Stimulated activated CD8-positive, alpha-beta memory T cell treated with anti-CD3 and anti-CD28 coated beads, Interleukin-12 subunit alpha, Interleukin-12 subunit beta, amount 100 ng/mL, for 4 hours (primary cell): ENCODE measurements around the gene RIN3.

Experiments used
- DNase-seq: peaks from one replicate; pipeline ENCODE4 v3.0.0-alpha.2; 2020; ENCODE audit warnings: low read depth

RIN3 gene

DNA sequence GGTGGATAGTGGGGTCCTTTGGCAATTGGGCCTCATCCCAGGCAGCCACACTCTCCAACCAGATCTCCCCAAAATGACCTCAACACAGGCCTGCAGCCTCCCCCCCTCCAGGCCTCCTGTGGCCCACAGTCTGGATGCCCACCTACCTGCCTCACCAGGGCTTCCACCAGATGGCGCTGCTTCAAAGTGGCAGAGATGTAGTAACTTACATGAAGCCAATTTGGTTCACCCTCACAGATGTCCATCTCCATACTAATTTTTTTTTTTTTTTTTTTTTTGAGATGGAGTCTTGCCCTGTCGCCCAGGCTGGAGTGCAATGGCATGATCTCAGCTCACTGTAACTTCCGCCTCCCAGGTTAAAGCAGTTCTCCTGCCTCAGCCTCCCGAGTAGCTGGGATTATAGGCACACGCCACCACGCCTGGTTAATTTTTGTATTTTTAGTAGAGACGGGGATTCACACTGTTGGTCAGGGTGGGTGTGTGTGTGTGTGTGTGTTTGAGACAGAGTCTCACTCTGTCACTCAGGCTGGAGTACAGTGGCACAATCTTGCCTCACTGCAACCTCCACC is 201.2 kb downstream of the RIN3 start:
- DNase-seq, result peak; percentile 50

- DNase-seq, result no peak
Observed at GRCh38 chr14:92716131-92716530, 202.6 kb downstream of the RIN3 start.

DNA sequence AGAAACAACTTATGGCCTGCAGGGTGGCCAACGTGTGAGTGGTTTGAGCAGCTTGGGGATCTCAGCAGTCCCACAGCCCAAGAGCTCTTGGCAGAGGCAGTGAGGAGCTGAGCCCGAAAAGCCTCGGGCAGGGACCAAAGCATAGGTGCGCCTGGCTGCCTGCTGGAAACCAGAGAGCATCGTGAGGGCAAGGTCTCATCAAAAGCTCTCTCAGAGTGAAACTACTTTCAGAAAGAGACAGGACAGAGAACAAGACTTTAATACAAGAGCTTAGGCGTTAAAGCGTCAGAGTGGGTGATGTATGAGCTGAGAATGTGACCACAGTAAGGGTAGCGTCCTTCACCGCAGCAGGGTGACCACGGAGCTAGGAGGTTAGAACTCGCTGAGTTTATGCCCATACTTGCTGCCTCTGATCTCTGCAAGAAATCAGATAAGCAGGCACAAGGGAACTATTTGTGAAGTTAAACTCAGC is 204.0 kb downstream of the RIN3 start:
- DNase-seq, result no peak

DNA sequence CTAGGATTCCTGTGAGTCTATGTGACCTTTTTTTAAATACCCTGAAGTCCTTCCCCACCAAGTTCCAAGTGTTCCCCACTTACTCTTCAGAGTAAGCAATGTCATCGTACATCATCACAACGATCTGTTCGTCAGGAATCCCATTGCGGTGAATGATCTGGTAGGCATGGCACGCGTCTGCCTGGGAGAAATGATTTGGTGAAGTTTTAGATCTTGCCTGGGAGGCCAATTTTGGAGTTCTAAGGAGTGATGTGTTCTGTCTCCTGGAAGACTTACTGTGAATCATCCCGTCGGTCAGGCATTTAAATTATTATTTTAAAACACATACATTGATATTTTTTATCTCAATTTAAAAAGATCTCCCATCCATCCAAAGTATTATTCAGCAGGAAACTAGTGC is 205.1 kb downstream of the RIN3 start:
- no peak for DNase-seq

DNA sequence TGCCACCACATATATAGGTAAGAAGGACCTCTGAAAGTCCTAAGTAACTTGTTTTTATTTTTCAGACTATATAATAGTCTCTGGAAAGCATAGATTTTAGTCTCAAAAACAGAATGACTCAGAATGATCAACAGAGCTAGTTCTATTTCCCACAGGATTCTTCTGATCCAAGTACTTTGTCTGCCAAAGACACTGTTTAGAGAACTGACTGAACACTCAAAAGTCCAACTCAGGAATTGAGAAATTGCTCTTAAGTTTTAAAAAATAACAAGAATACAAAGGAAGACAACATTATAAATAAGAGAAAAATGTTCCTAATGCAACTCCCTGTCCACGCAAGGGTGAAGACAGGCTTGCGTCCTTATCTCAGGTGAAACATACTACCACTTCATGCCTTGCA is 205.8 kb downstream of the RIN3 start:
- no peak for DNase-seq

- DNase-seq, result no peak
Observed at GRCh38 chr14:92719890-92720323, 206.3 kb downstream of the RIN3 start.

- no peak for DNase-seq
Observed at GRCh38 chr14:92724516-92725340, 211.1 kb downstream of the RIN3 start.

GRCh38 chr14:92726135-92726932 is 212.8 kb downstream of the RIN3 start:
- DNase-seq, result no peak

DNA sequence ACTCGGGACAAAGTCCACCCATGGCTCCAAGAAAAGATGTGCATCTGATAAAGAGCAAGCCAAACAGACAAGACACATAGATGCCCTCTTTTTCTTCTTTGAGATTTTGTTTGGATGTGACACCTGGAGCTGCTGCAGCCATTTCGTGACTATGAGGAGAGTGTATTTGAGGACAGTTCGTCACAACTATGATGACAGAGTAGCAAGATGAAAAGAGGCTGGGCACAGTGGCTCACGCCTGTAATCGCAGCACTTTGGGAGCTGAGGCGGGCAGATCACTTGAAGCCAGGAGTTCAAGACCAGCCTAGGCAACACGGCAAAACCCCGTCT is 213.3 kb downstream of the RIN3 start:
- DNase-seq, result no peak

- no peak for DNase-seq
Observed at GRCh38 chr14:92728759-92729364, 215.3 kb downstream of the RIN3 start.

- no peak for DNase-seq
Observed at GRCh38 chr14:92729634-92730358, 216.2 kb downstream of the RIN3 start.

DNA sequence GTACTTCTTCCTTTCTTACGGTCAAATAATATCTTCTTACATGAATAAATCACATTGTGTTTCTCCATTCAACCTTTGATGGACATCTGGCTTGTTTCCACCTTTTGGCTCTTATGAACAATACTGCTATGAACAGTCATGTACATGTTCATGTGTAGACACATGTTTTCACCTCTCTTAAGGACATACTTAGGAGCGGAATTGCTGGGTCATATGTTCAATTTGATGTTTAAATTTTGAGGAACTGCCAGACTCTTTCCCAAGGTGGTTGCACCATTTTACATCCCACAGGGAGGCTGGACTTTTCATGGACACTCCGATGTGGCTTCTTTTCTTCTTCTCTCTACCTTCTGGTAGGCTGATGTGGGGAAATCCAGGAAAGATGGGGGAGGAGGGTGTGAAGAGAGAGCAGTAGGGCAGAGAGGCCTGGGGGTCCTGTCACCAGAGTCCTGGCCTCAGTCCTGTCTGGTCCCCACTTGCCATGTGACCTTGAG is 218.1 kb downstream of the RIN3 start:
- DNase-seq, result no peak

GRCh38 chr14:92733007-92733406 is 219.4 kb downstream of the RIN3 start:
- no peak for DNase-seq

GRCh38 chr14:92734618-92735017 is 221.0 kb downstream of the RIN3 start:
- no peak for DNase-seq

DNA sequence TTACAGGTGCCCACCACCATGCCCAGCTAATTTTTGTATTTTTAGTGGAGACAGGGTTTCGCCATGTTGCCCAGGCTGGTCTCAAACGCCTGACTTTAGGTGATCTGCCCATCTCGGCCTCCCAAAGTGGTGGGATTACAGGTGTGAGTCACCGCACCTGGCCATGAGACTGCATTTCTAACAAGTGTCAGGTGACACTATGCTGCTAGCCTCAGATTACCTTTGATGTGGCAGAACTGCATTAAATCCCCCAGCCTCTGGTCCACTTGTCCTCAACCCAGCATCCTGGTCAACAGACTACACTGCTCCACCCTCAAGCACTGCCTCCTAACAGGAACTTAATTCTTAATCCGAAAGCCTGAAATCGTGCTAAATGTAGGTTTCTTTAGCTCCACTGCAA is 221.8 kb downstream of the RIN3 start:
- DNase-seq, result no peak

DNA sequence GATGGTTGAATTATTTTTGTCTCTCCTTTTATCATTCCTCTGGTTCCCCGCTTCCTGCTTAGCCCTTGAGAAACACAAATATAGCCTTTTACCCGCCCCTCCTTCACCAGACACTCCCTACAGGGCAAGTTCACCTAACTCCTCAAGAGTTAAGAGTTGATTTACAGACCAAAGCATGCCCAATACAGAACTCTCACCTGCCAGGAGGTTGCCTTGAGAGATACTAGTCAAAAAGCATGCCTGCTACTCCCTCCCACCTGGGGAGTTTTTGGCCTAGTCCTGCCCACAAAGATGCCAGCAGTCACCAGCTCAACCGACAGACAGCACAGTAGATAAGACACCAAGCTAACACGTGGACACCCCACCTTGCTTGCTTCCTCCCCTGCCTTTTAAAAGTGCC is 223.6 kb downstream of the RIN3 start:
- no peak for DNase-seq

- DNase-seq, result no peak
Observed at GRCh38 chr14:92737619-92738188, 224.1 kb downstream of the RIN3 start.
